Measurements from ENCODE around the gene LRRC45.

LRRC45 gene

DNA sequence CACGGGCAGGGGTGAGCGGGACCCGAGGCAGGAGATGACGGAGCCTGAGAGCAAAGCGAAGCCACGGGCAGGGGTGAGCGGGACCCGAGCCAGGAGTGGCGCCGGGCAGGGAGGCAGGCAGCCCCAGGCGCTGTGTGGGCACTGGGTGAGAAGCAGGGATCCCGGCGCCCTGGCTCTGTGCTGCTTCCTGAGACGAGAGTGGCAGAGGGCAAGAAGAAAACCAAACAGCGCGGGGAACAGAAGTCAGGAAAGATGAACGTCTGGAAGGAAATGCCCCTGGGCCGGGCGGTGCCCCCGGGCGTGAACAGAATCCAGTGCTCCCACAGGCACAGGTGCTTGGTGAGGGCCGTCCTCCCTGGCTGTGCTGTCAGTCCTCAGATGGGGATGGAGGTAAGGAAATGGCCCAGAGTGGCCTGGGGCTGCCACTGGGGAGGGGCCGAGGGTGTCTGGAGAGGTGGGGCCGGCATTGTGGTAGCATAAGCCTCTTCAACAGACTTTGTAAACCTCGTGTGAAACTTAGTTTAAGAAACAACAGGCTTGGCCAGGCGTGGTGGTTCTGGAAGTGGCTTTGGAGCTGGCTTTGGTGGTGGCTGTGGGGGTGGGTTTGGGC is 35.8 kb upstream of the LRRC45 start:
- H3K27ac ChIP-seq (ENCODE audit: low read depth, low read length) = no peak overlapping the region

DNA sequence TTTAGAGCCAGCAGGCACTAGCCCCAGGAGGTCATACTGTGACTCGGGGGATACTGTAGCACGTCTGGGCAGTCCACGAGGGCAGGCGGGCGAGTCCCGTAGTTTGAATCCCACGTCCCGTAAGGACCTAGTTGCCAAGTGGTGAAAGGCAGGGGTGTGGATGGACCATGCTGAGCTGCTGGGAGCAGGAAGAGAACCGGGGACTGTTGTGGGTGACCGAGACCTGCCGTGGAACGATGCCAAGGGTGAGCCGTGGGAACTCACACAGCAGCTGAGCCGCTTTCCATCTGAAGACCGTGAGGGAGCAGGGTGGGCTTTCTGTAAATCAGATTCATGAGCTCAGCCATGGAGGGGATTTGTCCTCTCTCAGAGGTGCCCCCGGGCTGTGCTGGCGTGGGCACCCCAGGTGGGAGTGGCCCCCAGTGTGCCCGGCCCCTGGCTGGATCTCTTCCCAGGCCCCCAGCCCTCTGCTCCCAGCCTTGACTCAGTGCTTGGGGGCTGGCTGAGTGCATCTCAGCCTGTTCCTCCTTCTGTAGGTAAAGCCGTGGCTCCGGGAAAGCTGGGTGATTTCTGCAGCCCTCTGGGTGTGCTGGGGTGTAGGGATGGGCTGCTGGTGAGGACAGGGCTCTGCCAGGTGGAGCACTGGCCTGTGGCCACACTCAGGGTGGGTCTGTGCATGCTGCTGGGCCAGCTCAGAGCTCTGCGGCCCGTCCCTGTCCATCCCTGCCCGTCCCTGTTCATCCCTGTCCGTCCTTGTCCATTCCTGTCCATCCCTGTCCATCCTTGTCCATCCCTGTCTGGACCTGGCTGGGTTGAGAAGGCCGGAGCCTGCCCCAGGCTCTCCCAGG is 32.0 kb upstream of the LRRC45 start:
- H3K27me3 ChIP-seq (ENCODE audit: control insufficient read depth, low read length) = no peaks in the 10 kb centered on the region
- H3K79me2 ChIP-seq (ENCODE audit: control insufficient read depth, low read length) = no peaks in the 10 kb centered on the region
- H4K20me1 ChIP-seq (ENCODE audit: control insufficient read depth, insufficient read depth, low read depth, low read length) = no peaks in the 10 kb centered on the region
- no peaks in the 10 kb centered on the region for H3F3A ChIP-seq (ENCODE audit: control insufficient read depth, insufficient read depth)
- no peaks in the 10 kb centered on the region for H3K4me1 ChIP-seq (ENCODE audit: control insufficient read depth, low read length)
- no peaks in the 10 kb centered on the region for H3K36me3 ChIP-seq (ENCODE audit: control insufficient read depth, low read length)
- no peaks in the 10 kb centered on the region for H3K9me3 ChIP-seq (ENCODE audit: control insufficient read depth, insufficient read depth, low read length)
- no peak for TF ChIP-seq EZH2phosphoT487 (IDR thresholded peaks at IDR 0.05; ENCODE audit: borderline replicate concordance, low read length)
- TF ChIP-seq, protein P1, sequence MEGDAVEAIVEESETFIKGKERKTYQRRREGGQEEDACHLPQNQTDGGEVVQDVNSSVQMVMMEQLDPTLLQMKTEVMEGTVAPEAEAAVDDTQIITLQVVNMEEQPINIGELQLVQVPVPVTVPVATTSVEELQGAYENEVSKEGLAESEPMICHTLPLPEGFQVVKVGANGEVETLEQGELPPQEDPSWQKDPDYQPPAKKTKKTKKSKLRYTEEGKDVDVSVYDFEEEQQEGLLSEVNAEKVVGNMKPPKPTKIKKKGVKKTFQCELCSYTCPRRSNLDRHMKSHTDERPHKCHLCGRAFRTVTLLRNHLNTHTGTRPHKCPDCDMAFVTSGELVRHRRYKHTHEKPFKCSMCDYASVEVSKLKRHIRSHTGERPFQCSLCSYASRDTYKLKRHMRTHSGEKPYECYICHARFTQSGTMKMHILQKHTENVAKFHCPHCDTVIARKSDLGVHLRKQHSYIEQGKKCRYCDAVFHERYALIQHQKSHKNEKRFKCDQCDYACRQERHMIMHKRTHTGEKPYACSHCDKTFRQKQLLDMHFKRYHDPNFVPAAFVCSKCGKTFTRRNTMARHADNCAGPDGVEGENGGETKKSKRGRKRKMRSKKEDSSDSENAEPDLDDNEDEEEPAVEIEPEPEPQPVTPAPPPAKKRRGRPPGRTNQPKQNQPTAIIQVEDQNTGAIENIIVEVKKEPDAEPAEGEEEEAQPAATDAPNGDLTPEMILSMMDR (IDR thresholded peaks at IDR 0.05; ENCODE audit: low read depth, low read length, poor library complexity, severe bottlenecking) = no peak
- H3K27ac ChIP-seq (ENCODE audit: low read depth, low read length) = no peak overlapping the region
- H3K4me2 ChIP-seq (ENCODE audit: low read length) = no peak overlapping the region
- no peak overlapping the region for H3K4me3 ChIP-seq (ENCODE audit: low read length)
- H3K9me2 ChIP-seq (replicated peaks; ENCODE audit: control insufficient read depth, low read length) = no peaks in the 10 kb centered on the region

More for the DNA sequence above, 35.8 kb upstream of the LRRC45 start:
- TF ChIP-seq, protein P1 (IDR thresholded peaks at IDR 0.05; ENCODE audit: low read depth, low read length, poor library complexity, severe bottlenecking) = no peak
- TF ChIP-seq EZH2phosphoT487 (IDR thresholded peaks at IDR 0.05; ENCODE audit: borderline replicate concordance, low read length) = no peak
- Histone ChIP-seq H3K27me3 (ENCODE audit: control insufficient read depth, low read length) (no peaks in the 10 kb centered on the region), H3K4me3 (ENCODE audit: low read length) (no peak overlapping the region), H3K79me2 (ENCODE audit: control insufficient read depth, low read length) (no peaks in the 10 kb centered on the region), H3K9me2 (replicated peaks; ENCODE audit: control insufficient read depth, low read length) (no peaks in the 10 kb centered on the region), H3F3A (ENCODE audit: control insufficient read depth, insufficient read depth) (no peaks in the 10 kb centered on the region), H3K4me1 (ENCODE audit: control insufficient read depth, low read length) (no peaks in the 10 kb centered on the region), H3K9me3 (ENCODE audit: control insufficient read depth, insufficient read depth, low read length) (no peaks in the 10 kb centered on the region), H3K36me3 (ENCODE audit: control insufficient read depth, low read length) (peaks cover 11% of the 10 kb centered on the region; the same call in 1 of the 2 replicates), H4K20me1 (ENCODE audit: control insufficient read depth, insufficient read depth, low read depth, low read length) (no peaks in the 10 kb centered on the region), H3K4me2 (ENCODE audit: low read length) (no peak overlapping the region)

DNA sequence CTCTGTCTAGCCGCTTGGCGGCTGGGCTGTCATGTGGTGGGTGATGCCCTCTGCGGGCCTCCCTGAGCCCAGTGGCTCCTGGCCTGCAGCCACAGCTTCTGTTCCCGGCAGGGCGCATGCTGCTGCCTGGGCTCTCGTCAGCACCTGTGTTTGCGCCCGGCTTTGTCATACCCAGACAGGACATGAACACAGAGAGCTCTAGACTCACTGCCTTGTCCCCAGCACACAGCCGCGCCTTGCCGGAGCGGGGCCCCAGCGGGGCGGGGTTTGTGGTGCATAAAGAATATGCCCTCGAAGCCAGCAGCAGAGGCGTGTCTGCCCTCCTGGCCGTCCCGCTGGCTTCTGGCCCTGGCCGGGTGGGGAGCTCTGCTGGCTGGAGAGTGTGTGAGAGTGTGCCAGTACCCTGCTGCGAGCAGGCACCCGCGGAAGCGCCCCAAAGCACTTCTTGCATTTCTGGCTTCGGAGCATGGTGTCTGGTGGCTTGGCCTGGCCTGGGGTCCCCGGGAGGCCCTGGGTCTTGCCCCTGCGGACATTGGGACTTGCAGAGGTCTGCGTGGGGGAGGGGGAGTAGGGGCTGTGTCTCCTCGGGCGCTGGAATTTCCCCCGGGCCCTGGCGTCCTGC is 31.3 kb upstream of the LRRC45 start:
- no peaks in the 10 kb centered on the region for H3K4me1 ChIP-seq (ENCODE audit: control insufficient read depth, low read length)
- H3K4me3 ChIP-seq (ENCODE audit: low read length) = no peak overlapping the region
- H3K9me2 ChIP-seq (replicated peaks; ENCODE audit: control insufficient read depth, low read length) = no peaks in the 10 kb centered on the region
- H3F3A ChIP-seq (ENCODE audit: control insufficient read depth, insufficient read depth) = no peaks in the 10 kb centered on the region
- no peak for TF ChIP-seq EZH2phosphoT487 (IDR thresholded peaks at IDR 0.05; ENCODE audit: borderline replicate concordance, low read length)
- TF ChIP-seq, protein P1 (IDR thresholded peaks at IDR 0.05; ENCODE audit: low read depth, low read length, poor library complexity, severe bottlenecking) = no peak
- H3K4me2 ChIP-seq (ENCODE audit: low read length) = no peak overlapping the region
- no peaks in the 10 kb centered on the region for H3K36me3 ChIP-seq (ENCODE audit: control insufficient read depth, low read length)
- H4K20me1 ChIP-seq (ENCODE audit: control insufficient read depth, insufficient read depth, low read depth, low read length) = no peaks in the 10 kb centered on the region
- no peaks in the 10 kb centered on the region for H3K79me2 ChIP-seq (ENCODE audit: control insufficient read depth, low read length)
- no peak overlapping the region for H3K27ac ChIP-seq (ENCODE audit: low read depth, low read length)
- H3K9me3 ChIP-seq (ENCODE audit: control insufficient read depth, insufficient read depth, low read length) = no peaks in the 10 kb centered on the region
- no peaks in the 10 kb centered on the region for H3K27me3 ChIP-seq (ENCODE audit: control insufficient read depth, low read length)
